PC-3 (cell line): ENCODE measurements around the gene KBTBD4. TPM values are rescaled to one million over a fixed set of nuclear protein-coding genes. Genes with fewer than 3 reads are reported as not detected.

ENCODE experiments used
- ATAC-seq: fragments of 200-7000 bp; cut with Tn5 transposase; 2 replicates; pipeline ENCODE4 v1.9.1; 2020; ENCODE audit warnings: mild to moderate bottlenecking, moderate library complexity
- BruUV-seq: library from RNA; stranded (reverse); fragments of 400-500 nt; replicated peaks from 2 replicates; lab custom pipeline; 2021; lab: Mats Ljungman, UMichigan
- CTCF ChIA-PET: fragments of 300-600 bp; sonication (Branson Sonifier 250); formaldehyde crosslinking; loops from one replicate; lab custom pipeline; 2022; ENCODE audit warnings: antibody characterized with exemption; lab: Charles Lee
- POLR2A ChIA-PET: fragments of 300-600 bp; sonication (Branson Sonifier 250); formaldehyde crosslinking; loops from one replicate; lab custom pipeline; 2022; ENCODE audit warnings: antibody characterized with exemption; ENCODE audit not compliant: unreplicated experiment; lab: Charles Lee
- DNase-seq: peaks from one replicate; pipeline ENCODE4 v3.0.0-alpha.2; 2015
- H2AFZ ChIP-seq: fragments of 300-600 bp; sonication (generic); 2 replicates; pipeline ENCODE4 v1.6.0; 2016; ENCODE audit warnings: antibody characterized with exemption, low read length
- H3F3A ChIP-seq: fragments of 300-600 bp; sonication (generic); one replicate; pipeline ENCODE4 v1.6.0; 2017; ENCODE audit warnings: antibody characterized with exemption, low read length, control low read depth, mild to moderate bottlenecking; ENCODE audit not compliant: unreplicated experiment
- H3K27ac ChIP-seq: fragments of 300-600 bp; sonication (generic); 2 replicates; pipeline ENCODE4 v1.5.1; 2016; ENCODE audit warnings: mild to moderate bottlenecking, low read length
- H3K27me3 ChIP-seq: fragments of 300-600 bp; sonication (generic); 2 replicates; pipeline ENCODE4 v1.6.1; 2016; ENCODE audit warnings: low read length, mixed read lengths
- H3K36me3 ChIP-seq: fragments of 300-600 bp; sonication (generic); 2 replicates; pipeline ENCODE4 v1.6.1; 2016; ENCODE audit warnings: low read depth, mixed run types, low read length, mixed read lengths
- H3K4me1 ChIP-seq: fragments of 300-600 bp; sonication (generic); 2 replicates; pipeline ENCODE4 v1.5.1; 2016; ENCODE audit warnings: low read length; ENCODE audit not compliant: insufficient read depth
- H3K4me2 ChIP-seq: fragments of 300-600 bp; sonication (generic); 2 replicates; pipeline ENCODE4 v1.6.0; 2016; ENCODE audit warnings: low read length
- H3K4me3 ChIP-seq: fragments of 300-600 bp; sonication (generic); 2 replicates; pipeline ENCODE4 v1.5.1; 2016; ENCODE audit warnings: mild to moderate bottlenecking, low read length, mixed read lengths
- H3K79me2 ChIP-seq: fragments of 300-600 bp; sonication (generic); 2 replicates; pipeline ENCODE4 v1.6.1; 2017; ENCODE audit warnings: low read length, mixed read lengths
- H3K9ac ChIP-seq: fragments of 300-600 bp; sonication (generic); 2 replicates; pipeline ENCODE4 v1.6.0; 2016; ENCODE audit warnings: mild to moderate bottlenecking, low read length
- H3K9me2 ChIP-seq: fragments of 300-600 bp; sonication (generic); replicated peaks from 2 replicates; pipeline ENCODE4 v1.6.1; 2016; ENCODE audit warnings: mixed run types, low read length, mixed read lengths
- H3K9me3 ChIP-seq: fragments of 300-600 bp; sonication (generic); 2 replicates; pipeline ENCODE4 v1.6.1; 2016; ENCODE audit warnings: low read length, mixed read lengths
- H4K20me1 ChIP-seq: fragments of 300-600 bp; sonication (generic); 2 replicates; pipeline ENCODE4 v1.6.1; 2016; ENCODE audit warnings: low read length, mixed read lengths
- EZH2 ChIP-seq: fragments of 300-600 bp; sonication (generic); IDR thresholded peaks from one replicate; pipeline ENCODE4 v1.6.1; 2017; ENCODE audit warnings: antibody characterized with exemption, mild to moderate bottlenecking, low read length; ENCODE audit not compliant: unreplicated experiment
- EZH2phosphoT487 ChIP-seq: fragments of 300-600 bp; sonication (generic); IDR thresholded peaks from 2 replicates; pipeline ENCODE4 v1.6.1; 2018; ENCODE audit warnings: mild to moderate bottlenecking, antibody characterized with exemption, low read length, borderline replicate concordance
- intact Hi-C: fragments of 100-400 bp; cut with micrococcal nuclease; formaldehyde crosslinking; loops from 2 replicates; pipeline ENCODE4 v1.9.0; 2023
- total RNA-seq: library from RNA; depleted of rRNA; stranded (reverse); fragments of >200 nt; gene quantifications from 2 replicates; pipeline ENCODE4 v1.2.3, GENCODE V29; 2014
- TF ChIP-seq, protein P1 (sequence below): fragments of 300-600 bp; sonication (generic); conservative IDR thresholded peaks from 2 replicates; pipeline ENCODE4 v1.5.1; 2017; ENCODE audit warnings: antibody characterized with exemption, low read depth, mild to moderate bottlenecking, low read length

KBTBD4 gene
- total RNA-seq, 1 experiment from 2014 or later = 9.8 TPM

- Histone ChIP-seq H4K20me1 (peaks cover 7% of the 10 kb centered on the region), H3K27ac (no peak overlapping the region), H3K36me3 (peaks cover 27% of the 10 kb centered on the region), H2AFZ (no peak overlapping the region), H3K4me2 (no peak overlapping the region), H3K9me3 (no peaks in the 10 kb centered on the region), H3K79me2 (peaks cover 47% of the 10 kb centered on the region), H3K27me3 (no peaks in the 10 kb centered on the region), H3K9ac (no peak overlapping the region), H3K4me1 (peaks cover under 1% of the 10 kb centered on the region; the same call in 1 of the 2 replicates), H3K9me2 (no peaks in the 10 kb centered on the region), H3F3A (no peaks in the 10 kb centered on the region), H3K4me3 (no peak overlapping the region)
- TSS peak; percentile 1 for BruUV-seq
- no peak for DNase-seq
- TF ChIP-seq EZH2phosphoT487 (no peak), EZH2 (no peak)
- TF ChIP-seq, protein P1, sequence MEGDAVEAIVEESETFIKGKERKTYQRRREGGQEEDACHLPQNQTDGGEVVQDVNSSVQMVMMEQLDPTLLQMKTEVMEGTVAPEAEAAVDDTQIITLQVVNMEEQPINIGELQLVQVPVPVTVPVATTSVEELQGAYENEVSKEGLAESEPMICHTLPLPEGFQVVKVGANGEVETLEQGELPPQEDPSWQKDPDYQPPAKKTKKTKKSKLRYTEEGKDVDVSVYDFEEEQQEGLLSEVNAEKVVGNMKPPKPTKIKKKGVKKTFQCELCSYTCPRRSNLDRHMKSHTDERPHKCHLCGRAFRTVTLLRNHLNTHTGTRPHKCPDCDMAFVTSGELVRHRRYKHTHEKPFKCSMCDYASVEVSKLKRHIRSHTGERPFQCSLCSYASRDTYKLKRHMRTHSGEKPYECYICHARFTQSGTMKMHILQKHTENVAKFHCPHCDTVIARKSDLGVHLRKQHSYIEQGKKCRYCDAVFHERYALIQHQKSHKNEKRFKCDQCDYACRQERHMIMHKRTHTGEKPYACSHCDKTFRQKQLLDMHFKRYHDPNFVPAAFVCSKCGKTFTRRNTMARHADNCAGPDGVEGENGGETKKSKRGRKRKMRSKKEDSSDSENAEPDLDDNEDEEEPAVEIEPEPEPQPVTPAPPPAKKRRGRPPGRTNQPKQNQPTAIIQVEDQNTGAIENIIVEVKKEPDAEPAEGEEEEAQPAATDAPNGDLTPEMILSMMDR = no peak
- ChIA-PET POLR2A (no interaction called here), CTCF (no interaction called here)
- ATAC-seq = no peak
- intact Hi-C loops = no loop called here
These were observed 6.9 kb downstream of the KBTBD4 start for GRCh38 chr11:47571895-47572294.

DNA sequence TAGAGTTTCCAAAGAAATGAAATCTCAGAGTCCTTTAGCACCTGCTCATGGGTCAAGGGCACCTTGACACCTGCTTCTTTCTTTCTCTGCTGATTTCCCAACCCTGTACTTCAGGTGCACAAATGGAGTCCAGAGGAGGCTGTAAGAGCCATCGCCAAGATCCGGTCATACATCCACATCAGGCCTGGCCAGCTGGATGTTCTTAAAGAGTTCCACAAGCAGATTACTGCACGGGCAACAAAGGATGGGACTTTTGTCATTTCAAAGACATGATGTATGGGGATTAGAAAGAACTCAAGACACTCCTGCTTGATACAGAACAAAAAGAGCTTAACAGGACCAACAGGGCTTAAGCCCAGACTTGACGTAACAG is 7.4 kb downstream of the KBTBD4 start:
- Histone ChIP-seq H3K4me1 (0 out of 2 replicates have a peak, but pooled peaks cover 6% of the 10 kb centered on the region), H3K79me2 (peaks cover 52% of the 10 kb centered on the region), H3K9ac (no peak overlapping the region), H2AFZ (no peak overlapping the region), H3K27me3 (no peaks in the 10 kb centered on the region), H3K9me2 (no peaks in the 10 kb centered on the region), H3K9me3 (no peaks in the 10 kb centered on the region), H3K27ac (no peak overlapping the region), H3K4me2 (no peak overlapping the region), H3K36me3 (peaks cover 27% of the 10 kb centered on the region), H4K20me1 (peaks cover 7% of the 10 kb centered on the region), H3K4me3 (no peak overlapping the region), H3F3A (no peaks in the 10 kb centered on the region)
- ATAC-seq = no peak
- no peak for DNase-seq
- no TSS peak for BruUV-seq
- TF ChIP-seq EZH2 = no peak
- TF ChIP-seq, protein P1 = no peak
- no peak for TF ChIP-seq EZH2phosphoT487
- intact Hi-C loops = no loop called here
- POLR2A ChIA-PET = no interaction called here
- CTCF ChIA-PET = no interaction called here

DNA sequence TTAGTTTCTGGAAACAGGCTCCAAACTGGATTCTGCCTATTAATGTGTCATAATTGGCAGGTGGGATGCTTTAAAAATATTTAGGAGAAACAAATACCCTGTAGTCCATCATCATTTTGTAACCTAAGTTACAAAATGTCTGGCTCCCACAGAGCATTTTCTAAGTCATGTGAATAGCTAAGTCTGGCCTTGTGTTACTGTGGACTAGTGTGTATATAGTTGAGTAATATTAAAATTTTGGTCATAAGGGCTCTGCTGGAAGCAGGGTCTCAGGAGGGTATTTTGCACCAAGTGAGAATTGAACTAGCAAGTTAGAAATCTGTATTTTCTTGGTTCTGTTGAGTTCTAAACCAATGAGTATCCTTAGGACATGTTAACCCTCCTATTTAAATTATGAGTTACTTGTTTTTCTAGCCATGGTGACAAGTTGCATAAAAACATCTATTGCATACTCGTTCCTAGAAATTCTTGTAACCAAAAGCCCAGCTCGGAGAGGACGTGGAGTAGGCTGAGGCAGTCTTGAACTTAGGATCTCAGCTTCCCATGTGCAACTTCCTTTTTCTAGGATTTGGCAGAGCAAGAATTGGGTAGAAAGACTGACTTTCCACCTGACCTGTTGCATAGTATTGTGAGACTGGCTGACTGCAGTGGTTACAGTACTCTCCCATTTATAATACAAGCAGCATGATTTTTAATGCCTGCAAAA is 8.0 kb downstream of the KBTBD4 start:
- ChIA-PET CTCF (no interaction called here), POLR2A (no interaction called here)
- no peak overlapping the region for H3K4me2 ChIP-seq
- H2AFZ ChIP-seq = no peak overlapping the region
- H3K9me3 ChIP-seq = no peaks in the 10 kb centered on the region
- no peak for ATAC-seq
- H3K4me1 ChIP-seq = 0 out of 2 replicates have a peak, but pooled peaks cover 6% of the 10 kb centered on the region
- DNase-seq = no peak
- no peak overlapping the region for H3K9ac ChIP-seq
- no peak for TF ChIP-seq EZH2
- TF ChIP-seq EZH2phosphoT487 = no peak
- TF ChIP-seq, protein P1 = no peak
- no TSS peak for BruUV-seq
- peaks cover 27% of the 10 kb centered on the region for H3K36me3 ChIP-seq
- H3F3A ChIP-seq = no peaks in the 10 kb centered on the region
- no peak overlapping the region for H3K4me3 ChIP-seq
- peaks cover 57% of the 10 kb centered on the region for H3K79me2 ChIP-seq
- H3K27me3 ChIP-seq = no peaks in the 10 kb centered on the region
- peaks cover 7% of the 10 kb centered on the region for H4K20me1 ChIP-seq
- no peaks in the 10 kb centered on the region for H3K9me2 ChIP-seq
- no peak overlapping the region for H3K27ac ChIP-seq
- intact Hi-C loops = no loop called here
